ENCODE data around the gene SAMD11. TPM values are rescaled to one million over a fixed set of nuclear protein-coding genes. Genes with fewer than 3 reads are reported as not detected.

Gene SAMD11
- total RNA-seq, 1 experiment from 2014 or later = 11.5 TPM

GRCh38 chr1:973459-974292 lies 50.0 kb downstream of the SAMD11 start:
- RAD21 ChIA-PET (ENCODE audit: low non-redundant PET in 1 of 2, low total read pairs in 2 of 2, uncharacterized antibody in 2 of 2, unreplicated experiment in 2 of 2) = no interaction called here
- Histone ChIP-seq H3K4me1 (ENCODE audit: control insufficient read depth in 1 of 2, insufficient read depth in 2 of 2, low read length in 2 of 2) (peaks cover 9 to 22% of the 10 kb centered on the region in 2 experiments), H3K4me2 (ENCODE audit: low read length) (no peak overlapping the region), H3K27ac (ENCODE audit: low read depth, low read length) (no peak overlapping the region), H3K9me3 (ENCODE audit: control insufficient read depth in 1 of 2, insufficient read depth in 1 of 2, low read depth in 1 of 2, low read length in 2 of 2) (no peaks in the 10 kb centered on the region; a peak in 1 of 4 replicates), H4K20me1 (ENCODE audit: insufficient read depth) (no peaks in the 10 kb centered on the region), H3K4me3 (replicated peaks in 1 of 2; ENCODE audit: low read depth in 1 of 2, low read length in 2 of 2) (no peak overlapping the region), H2AFZ (ENCODE audit: low read depth, low read length, poor library complexity, severe bottlenecking) (no peak overlapping the region), H3K79me2 (ENCODE audit: insufficient read depth, low read length) (no peaks in the 10 kb centered on the region), H3K36me3 (ENCODE audit: control insufficient read depth in 1 of 2, insufficient read depth in 2 of 2, low read length in 2 of 2) (no peaks in the 10 kb centered on the region), H3K27me3 (ENCODE audit: insufficient read depth, low read length) (no peaks in the 10 kb centered on the region), H3K9me2 (ENCODE audit: insufficient read depth) (no peaks in the 10 kb centered on the region), H3K9ac (ENCODE audit: low read length) (no peak overlapping the region)
- POLR2A ChIA-PET = no interaction called here
- no TSS peak for BruUV-seq (replicated peaks)
- CTCF ChIA-PET = no interaction called here
- intact Hi-C loops (cut with micrococcal nuclease) = no loop called here
- ATAC-seq (no peak), DNase-seq (ENCODE audit: low read depth, low spot score) (no peak)
- no peak for TF ChIP-seq CEBPB (IDR thresholded peaks at IDR 0.05; ENCODE audit: low read depth)

DNA sequence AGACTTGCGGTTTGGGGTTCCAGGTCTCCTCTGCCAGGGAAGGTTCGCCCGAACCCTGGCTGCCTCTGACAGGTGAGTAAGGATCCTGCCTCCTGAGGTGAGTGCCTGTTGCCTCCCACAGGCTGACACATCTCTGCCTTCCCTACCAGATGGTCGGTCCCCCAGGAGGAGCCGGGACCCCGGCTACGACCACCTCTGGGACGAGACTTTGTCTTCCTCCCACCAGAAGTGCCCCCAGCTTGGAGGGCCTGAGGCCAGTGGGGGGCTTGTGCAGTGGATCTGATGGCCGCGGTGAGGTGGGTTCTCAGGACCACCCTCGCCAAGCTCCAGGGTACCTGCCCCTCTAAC lies 50.5 kb downstream of the SAMD11 start:
- DNase-seq (ENCODE audit: low read depth, low spot score) (no peak), ATAC-seq (no peak)
- no peaks in the 10 kb centered on the region for H3K9me2 ChIP-seq (ENCODE audit: insufficient read depth)
- ChIA-PET RAD21 (ENCODE audit: low non-redundant PET in 1 of 2, low total read pairs in 2 of 2, uncharacterized antibody in 2 of 2, unreplicated experiment in 2 of 2) (no interaction called here), POLR2A (no interaction called here), CTCF (no interaction called here)
- H2AFZ ChIP-seq (ENCODE audit: low read depth, low read length, poor library complexity, severe bottlenecking) = no peak overlapping the region
- no peaks in the 10 kb centered on the region for H4K20me1 ChIP-seq (ENCODE audit: insufficient read depth)
- intact Hi-C loops (cut with micrococcal nuclease) = no loop called here
- no peaks in the 10 kb centered on the region for H3K27me3 ChIP-seq (ENCODE audit: insufficient read depth, low read length)
- peaks cover 9 to 22% of the 10 kb centered on the region in 2 experiments for H3K4me1 ChIP-seq (ENCODE audit: control insufficient read depth in 1 of 2, insufficient read depth in 2 of 2, low read length in 2 of 2)
- no peak overlapping the region for H3K27ac ChIP-seq (ENCODE audit: low read depth, low read length)
- H3K9me3 ChIP-seq (ENCODE audit: control insufficient read depth in 1 of 2, insufficient read depth in 1 of 2, low read depth in 1 of 2, low read length in 2 of 2) = no peaks in the 10 kb centered on the region; a peak in 1 of 4 replicates
- H3K4me3 ChIP-seq (replicated peaks in 1 of 2; ENCODE audit: low read depth in 1 of 2, low read length in 2 of 2) = no peak overlapping the region
- H3K36me3 ChIP-seq (ENCODE audit: control insufficient read depth in 1 of 2, insufficient read depth in 2 of 2, low read length in 2 of 2) = no peaks in the 10 kb centered on the region
- no TSS peak for BruUV-seq (replicated peaks)
- H3K9ac ChIP-seq (ENCODE audit: low read length) = no peak overlapping the region
- no peaks in the 10 kb centered on the region for H3K79me2 ChIP-seq (ENCODE audit: insufficient read depth, low read length)
- TF ChIP-seq CBX3 (IDR thresholded peaks at IDR 0.05; ENCODE audit: low read depth) (no peak), ZNF274 (IDR thresholded peaks at IDR 0.05; ENCODE audit: low read depth, low read length) (no peak), ELF1 (IDR thresholded peaks at IDR 0.05; ENCODE audit: borderline replicate concordance, low read depth) (no peak), EZH2phosphoT487 (IDR thresholded peaks at IDR 0.05; ENCODE audit: borderline replicate concordance) (no peak), RAD21 (IDR thresholded peaks at IDR 0.05; ENCODE audit: low read depth) (no peak), JUND (IDR thresholded peaks at IDR 0.05) (no peak), SRF (IDR thresholded peaks at IDR 0.05; ENCODE audit: low read depth) (no peak), POLR2AphosphoS5 (IDR thresholded peaks at IDR 0.05; ENCODE audit: low read depth, low read length) (no peak), CEBPB (IDR thresholded peaks at IDR 0.05; ENCODE audit: low read depth) (no peak), EGR1 (IDR thresholded peaks at IDR 0.05; ENCODE audit: low read depth) (no peak)
- TF ChIP-seq, protein P1, sequence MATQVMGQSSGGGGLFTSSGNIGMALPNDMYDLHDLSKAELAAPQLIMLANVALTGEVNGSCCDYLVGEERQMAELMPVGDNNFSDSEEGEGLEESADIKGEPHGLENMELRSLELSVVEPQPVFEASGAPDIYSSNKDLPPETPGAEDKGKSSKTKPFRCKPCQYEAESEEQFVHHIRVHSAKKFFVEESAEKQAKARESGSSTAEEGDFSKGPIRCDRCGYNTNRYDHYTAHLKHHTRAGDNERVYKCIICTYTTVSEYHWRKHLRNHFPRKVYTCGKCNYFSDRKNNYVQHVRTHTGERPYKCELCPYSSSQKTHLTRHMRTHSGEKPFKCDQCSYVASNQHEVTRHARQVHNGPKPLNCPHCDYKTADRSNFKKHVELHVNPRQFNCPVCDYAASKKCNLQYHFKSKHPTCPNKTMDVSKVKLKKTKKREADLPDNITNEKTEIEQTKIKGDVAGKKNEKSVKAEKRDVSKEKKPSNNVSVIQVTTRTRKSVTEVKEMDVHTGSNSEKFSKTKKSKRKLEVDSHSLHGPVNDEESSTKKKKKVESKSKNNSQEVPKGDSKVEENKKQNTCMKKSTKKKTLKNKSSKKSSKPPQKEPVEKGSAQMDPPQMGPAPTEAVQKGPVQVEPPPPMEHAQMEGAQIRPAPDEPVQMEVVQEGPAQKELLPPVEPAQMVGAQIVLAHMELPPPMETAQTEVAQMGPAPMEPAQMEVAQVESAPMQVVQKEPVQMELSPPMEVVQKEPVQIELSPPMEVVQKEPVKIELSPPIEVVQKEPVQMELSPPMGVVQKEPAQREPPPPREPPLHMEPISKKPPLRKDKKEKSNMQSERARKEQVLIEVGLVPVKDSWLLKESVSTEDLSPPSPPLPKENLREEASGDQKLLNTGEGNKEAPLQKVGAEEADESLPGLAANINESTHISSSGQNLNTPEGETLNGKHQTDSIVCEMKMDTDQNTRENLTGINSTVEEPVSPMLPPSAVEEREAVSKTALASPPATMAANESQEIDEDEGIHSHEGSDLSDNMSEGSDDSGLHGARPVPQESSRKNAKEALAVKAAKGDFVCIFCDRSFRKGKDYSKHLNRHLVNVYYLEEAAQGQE (IDR thresholded peaks at IDR 0.05; ENCODE audit: low read depth) = no peak
- H3K4me2 ChIP-seq (ENCODE audit: low read length) = no peak overlapping the region
